NCI-H82 treated with DMSO at 0.1 percent for 48 hours (cell line): ENCODE results near the gene CCDC97.
"Not testable (repeated sequence)": the region's sequence is repeated elsewhere in the genome, so short reads cannot be mapped to it uniquely, and the experiment has no call there.

Experiments used
- DNase-seq: peaks from one replicate; lab custom pipeline; 2025; ENCODE audit not compliant: unreplicated experiment; lab: John Stamatoyannopoulos, UW

CCDC97 gene

DNA sequence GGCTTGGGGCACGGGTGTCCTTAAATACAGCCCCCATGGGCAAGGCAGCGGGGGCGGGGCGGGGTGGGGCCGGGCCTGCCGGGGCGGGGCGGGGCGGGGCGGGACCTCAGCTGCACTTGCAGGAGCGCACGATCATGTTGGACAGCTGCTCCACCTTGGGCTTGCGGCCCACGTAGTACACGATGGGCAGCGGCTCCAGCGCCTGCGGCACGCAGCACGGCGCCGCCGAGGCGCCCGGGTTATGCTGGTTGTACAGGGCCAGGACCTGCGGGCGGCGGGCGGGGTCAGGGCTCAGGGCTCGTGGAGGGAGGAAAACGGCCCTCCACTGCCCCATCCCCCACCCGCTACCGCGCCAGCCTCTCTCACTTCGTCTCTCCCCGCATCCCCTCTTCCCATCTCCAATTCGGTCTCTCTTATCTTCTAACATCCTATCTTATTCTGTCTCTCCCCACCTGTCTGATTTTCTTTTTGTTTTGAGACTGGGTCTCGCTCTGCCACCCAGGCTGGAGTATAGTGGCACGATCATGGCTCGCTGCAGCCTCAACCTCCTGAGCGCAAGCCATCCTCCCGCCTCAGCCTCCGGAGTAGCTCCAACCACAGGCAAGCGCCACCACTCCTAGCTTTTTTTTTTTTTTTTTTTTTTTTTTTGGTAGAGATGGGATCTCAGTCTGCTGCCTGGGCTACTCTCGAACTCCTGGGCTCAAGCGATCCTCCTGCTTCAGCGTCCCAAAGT lies 21.1 kb downstream of the CCDC97 start:
- DNase-seq = no peak

DNA sequence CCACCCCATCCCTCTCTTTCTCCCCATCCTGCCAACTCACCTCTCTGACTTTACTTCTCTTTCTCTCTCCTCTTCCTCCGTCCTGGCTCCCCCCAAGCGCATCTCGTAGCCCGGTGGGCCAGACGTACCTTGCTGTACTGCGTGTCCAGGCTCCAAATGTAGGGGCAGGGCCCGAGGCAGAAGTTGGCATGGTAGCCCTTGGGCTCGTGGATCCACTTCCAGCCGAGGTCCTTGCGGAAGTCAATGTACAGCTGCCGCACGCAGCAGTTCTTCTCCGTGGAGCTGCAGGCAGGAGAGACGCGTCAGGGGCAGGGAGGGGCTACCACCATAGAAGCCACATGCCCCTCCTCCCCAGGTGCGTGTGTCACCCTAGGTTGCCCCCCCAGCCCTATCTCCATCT lies 22.0 kb downstream of the CCDC97 start:
- no peak for DNase-seq

DNA sequence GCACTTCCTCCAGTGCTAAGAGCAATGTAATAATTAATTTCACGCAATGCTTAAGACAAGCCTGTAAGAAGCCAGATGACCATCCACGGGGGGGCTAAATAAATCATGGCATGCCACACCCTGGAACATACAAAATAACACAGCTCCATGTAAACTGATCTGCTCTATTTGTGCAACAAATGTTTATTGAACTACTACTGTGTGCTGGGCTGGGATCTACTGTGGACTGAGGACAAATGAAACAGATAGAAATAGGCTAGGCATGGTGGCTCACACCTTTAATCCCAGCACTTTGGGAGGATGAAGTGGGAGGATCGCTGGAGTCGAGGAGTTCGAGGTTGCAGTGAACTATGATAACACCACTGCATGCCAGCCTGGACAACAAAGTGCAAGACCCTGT lies 22.5 kb downstream of the CCDC97 start:
- no peak for DNase-seq

DNA sequence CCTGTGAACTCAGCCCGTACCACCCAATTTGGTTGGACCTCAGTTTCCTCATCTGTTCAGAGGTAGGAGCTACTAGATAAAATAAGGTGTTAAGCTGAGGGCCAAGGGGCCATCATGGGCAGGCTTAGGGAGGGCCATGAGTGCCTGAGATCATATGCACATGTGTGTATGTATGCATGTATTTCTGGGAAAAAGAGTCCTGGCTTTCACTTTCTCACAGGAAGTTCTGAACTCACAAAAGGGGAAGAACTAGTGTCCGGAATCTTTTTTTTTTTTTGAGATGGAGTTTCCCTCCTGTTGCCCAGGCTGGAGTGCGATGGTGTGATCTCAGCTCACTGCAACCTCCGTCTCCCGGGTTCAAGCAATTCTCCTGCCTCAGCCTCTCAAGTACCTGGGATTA lies 24.8 kb downstream of the CCDC97 start:
- DNase-seq = no peak

DNA sequence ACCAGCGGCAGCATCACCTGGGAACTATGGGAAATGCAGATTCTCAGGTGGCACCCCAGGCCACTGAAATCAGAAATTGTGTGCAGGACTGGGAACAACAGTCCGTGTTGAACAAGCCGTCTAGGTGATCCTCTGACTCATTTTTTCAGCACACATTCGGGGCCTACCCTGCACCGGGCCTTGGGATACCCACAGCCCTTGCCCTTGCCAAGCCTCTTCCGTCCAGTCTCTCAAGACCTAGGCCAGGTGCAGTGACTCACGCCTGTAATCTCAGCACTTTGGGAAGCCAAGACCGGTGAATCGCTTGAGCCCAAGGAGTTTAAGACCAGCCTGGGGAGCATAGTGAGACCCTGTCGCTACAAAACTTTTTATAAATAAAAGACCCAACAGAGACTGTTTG lies 25.5 kb downstream of the CCDC97 start:
- DNase-seq = no peak

DNA sequence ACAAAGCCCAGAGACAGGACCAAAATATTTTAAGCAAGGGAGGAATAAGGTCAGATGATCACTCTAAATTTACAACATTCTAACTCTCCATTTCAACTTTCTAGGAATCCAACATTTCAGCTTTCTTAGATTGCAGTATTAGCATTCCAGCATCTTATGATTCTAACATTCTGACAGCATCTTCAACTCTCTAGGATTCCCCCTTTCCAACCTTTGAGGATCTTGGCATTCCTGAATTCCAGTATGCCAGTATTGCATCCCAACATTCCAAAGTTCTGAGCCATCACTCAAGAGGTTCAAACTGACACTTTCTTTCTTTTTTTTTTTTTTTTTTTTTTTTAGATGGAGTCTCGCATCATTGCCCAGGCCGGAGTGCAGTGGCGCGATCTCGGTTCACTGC lies 30.0 kb downstream of the CCDC97 start:
- DNase-seq = no peak

DNA sequence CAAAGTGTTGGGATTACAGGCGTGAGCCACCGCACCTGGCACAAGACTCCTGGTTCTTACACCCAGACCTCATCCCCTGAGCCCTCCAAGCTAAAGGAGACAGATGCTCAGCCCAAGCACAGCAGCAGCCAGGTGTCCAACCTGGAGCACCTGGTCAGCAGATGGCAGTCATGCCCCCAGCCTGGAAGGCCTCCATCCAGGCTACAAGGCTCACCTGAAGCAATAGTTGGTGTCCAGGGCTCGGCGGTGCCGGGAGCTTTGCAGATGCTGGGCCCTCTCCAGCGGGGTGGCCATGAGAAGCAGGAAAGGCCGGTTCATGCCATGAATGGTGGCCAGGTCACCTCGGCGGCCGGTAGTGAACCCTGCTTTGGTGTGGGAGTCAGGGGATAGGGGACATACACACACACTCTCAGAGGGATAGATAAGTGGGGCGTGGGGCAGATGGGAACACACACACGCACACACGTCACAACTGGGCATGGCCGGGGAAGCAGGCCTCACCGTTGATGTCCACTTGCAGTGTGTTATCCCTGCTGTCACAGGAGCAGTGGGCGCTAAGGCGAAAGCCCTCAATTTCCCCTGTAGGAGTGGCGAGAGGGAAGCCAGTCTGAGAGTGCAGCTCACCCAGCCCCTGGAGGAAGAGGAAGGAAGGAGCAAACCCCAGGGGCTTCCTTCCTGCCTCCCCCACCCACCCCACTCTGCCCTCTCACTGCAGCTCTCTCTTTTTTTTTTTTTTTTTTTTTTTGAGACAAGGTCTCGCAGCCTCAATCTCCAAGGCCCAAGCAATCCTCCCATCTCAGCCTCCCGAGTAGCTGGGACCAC lies 31.9 kb downstream of the CCDC97 start:
- no peak for DNase-seq

DNA sequence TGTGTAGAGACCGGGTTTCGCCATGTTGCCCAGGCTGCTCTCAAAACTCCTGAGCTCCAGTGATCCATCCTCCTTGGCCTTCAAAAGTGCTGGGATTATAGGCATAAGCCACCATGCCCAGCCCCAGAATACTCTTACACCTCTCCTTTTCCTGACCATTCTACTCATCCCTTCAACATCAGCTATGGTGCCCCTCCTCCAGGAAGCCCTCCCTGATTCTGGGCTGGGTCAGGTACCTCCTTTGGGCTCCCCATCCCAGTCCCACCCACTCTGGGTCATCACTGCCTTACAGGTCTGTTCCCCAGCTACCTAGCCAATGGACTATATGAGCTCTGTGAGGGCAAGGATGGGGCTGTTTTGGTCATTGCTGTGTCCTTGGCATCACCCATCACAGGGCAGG lies 34.2 kb downstream of the CCDC97 start:
- no peak for DNase-seq

DNA sequence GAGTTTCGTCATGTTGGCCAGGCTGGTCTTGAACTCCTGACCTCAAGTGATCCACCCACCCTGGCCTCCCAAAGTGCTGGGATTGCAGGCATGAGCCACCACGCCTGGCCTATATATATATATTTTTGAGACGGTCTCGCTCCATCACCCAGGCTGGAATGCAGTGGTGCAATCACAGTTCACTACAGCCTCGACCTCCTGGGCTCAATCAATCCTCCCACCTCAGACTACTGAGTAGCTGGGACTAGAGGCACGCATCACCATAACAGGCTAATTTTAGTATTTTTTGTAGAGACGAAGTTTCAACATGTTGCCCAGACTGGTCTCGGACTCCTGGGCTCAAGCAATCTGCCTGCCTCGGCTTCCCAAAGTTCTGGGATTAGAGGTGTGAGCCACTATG lies 36.9 kb downstream of the CCDC97 start:
- DNase-seq = not testable (repeated sequence)

DNA sequence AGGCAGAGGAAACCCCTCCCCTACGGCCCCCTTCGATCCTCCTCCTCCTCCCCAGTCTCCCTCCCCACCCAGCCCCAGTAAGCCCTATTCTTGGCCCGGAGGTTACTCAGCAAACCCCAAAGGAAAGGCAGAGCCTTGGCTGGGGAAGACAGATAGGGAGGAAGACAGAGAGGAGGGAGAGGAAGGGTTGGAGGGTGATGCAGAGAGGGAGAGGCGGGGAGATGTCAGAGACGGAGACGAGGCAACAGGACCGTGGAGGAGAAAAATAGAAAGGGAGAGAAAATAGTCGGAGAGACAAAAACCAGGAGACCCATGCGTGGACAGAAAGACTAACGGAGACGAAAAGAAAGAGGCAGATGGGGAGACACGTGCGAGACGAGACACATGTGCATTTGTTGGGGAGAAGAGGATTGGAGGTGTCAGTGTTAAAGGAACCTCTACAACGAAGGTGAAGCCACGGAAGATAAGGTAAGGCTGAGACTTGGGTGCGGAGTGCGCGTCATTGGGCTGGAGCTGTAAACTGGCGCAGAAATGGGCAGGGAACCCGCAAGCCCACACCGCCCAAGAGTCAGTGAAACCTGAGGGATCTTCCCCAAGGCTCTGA lies 40.9 kb downstream of the CCDC97 start:
- DNase-seq = no peak

DNA sequence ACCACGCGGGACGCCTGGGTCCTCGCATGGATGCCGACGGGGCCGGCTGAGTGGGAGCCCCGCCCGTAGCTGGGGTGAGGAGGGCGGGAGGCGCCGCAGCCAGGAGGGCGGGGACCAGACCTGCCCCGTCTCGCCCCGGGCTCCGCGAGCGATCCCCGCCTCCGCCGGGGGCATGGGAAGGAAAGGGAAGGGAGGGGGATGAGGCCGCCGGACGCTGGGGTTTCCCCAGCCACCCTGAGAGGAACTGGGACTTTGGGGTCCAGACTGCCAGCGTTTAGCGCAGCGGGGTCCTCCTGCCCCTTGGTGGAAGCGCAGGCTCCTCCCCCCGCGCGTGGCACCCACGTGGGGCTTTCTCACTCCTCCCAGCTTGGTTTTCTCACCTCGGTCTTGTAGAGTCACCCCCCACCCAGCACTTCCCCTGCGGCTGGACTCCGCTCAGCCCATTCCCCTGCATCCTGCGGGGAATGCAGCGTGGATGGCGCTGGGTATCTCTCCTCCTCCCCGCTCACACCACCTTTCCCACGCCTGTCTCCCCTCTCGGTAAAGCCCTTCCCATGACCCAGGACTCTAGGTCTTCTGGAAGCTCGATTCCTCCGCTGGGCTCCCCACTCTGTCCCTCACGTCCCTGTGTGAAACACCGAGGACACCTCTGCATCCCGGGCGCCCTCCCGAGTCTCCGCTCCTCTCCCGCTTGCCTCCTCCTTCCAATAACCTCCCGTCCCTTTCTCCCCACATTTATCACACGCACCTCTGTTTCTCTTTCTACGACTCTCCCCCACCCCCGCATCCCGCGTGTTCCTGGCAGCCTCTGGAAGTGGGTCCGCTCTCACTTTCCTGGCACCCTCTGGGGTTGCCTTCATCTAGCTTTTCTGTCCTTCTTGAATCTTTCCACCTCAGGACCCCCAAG lies 41.6 kb downstream of the CCDC97 start:
- DNase-seq = no peak

DNA sequence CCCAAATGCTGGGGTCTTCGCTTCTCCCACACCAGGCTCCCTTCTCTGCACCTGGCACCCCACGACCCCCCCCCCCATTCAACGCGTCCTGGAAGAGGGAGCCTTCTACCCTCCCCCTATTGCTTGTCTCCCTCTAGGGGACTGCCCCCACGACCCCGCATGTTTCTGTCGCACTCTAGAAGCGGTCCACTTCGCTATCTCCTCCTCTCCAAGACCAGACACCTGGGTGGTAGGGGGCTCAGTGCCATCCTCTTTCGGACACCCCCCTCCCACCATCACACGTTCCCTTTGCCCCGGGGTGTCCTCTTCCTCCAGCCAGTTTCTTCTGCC lies 42.3 kb downstream of the CCDC97 start:
- DNase-seq = no peak

DNA sequence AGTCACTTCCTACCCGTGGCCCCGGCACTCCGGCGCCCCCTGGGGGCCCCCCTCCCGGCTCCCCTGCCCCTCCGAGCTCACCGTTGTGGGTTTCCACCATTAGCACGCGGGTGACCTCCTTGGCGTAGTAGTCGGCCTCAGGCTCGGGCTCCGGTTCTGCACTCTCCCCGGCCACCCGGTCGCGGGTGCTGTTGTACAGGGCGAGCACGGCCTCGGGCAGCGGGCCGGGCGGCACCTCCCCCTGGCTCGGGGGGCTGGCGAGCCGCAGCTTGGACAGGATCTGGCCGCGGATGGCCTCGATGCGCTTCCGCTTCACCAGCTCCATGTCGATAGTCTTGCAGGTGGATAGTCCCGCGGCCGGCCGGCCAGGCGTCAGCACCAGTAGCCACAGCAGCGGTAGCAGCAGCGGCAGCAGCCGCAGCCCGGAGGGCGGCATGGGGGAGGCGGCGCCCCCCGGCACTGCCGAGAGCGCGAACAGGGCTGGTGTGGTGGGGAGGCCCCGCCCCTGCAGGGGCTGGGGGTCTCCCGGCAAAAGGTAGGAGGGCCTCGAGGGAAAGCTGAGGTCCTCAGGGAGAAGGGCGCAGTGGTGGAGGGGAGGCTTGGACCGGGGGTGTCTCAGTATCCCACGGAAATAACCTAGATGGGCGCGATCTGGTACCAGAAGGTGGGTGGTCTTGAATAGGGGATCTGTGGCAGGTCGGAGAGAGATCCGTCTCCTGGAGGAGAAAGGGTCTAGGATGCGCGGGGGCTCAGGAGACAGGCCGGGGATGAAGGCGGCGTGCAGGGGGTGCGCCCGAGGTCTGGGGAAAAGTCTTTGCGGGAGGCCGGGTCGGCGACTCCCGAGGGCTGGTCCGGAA lies 42.9 kb downstream of the CCDC97 start:
- DNase-seq = no peak

DNA sequence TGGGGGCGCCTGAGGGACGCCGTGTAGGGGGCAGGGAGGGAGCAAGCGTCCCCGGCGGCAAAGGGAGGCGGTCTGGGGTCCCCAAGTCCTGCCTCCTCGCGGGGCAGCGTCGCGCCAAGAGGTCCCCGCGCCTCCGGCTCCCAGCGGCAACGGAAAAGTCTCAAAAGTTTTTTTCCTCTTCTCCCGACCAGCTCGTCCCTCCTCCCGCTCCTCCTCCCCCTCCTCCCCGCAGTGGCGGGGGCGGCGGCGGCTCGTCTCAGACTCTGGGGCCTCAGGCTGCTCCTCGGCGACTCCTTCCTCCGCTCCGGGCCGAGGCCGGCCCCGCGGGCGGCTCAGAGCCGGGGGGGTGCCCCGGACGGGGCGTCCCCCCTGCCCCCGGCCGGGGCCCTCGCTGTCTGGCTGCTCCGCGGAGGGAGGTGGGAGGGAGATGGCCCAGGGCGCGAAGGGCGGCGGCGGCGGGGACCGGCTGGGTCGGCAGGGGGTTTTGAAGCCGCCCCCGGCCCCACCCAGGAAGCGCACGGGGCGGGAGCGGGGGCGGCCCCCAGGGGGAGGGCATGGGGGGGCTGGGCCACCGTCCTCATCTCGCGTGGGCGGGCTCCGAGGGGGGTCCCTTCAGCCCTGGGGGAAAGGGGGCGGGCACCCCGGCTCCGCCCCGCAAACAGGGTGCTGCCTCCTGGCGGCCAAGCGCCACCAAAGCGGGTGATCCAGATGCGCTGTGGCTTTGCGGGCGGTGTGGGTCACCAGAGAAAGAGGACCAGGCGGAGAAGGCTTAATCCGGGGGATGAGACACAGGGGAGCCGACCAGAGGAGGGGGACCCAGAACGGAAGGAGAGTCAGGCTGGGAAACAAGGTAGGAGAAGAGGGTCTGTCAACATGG lies 43.7 kb downstream of the CCDC97 start, which contains the start of gene TGFB1:
TGFB1 (minus strand) TSS at position 457 of the 877 bp plus-strand sequence. CDS start 878 bp downstream, outside the sequence.
- DNase-seq = peak; percentile 46

DNA sequence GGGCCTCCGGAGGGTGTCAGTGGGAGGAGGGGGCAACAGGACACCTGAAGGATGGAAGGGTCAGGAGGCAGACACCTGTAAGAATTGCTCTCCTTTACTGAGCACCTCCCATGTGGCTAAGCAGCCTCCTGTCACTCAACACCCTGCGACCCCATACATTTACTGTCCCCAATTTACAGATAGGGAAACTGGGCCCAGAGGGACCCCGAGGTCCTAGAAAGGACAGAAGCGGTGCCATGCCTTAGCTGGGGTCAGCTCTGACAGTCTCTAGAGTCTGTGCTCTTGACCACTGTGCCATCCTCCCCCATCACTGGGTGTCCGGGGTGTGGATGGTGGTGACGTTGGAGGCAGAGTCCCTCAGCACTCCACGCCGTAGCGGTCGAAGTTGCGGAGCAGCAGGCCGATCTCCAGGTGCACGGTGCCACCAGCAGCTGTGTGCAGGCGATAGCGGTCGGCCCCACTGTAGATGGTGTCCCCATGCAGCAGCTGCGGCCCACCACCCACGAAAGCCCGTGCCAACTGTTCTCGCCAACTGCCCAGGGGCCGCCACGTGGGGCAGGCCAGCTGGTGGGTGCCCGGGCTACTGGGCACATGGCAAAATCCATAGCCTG lies 44.5 kb downstream of the CCDC97 start:
- DNase-seq = no peak

DNA sequence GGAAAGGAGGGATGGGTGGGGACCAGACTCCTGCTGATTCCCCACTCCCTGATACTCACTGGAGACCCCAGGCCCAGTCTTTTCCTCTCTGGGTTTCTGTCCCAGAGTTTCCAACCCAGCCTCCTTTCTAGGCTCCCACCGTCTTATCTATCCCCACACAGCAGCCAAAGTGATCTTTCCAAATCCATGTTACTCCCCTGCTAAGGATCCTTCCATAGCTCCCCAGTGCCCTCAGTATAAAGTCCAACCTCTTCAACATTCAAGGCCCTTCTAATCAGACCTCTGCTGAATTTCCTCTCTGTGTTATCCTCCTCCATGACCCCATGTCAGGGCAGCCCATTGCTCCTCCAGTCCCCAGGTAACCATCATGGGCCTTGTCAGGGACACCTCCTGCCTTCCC lies 45.1 kb downstream of the CCDC97 start:
- DNase-seq = no peak

DNA sequence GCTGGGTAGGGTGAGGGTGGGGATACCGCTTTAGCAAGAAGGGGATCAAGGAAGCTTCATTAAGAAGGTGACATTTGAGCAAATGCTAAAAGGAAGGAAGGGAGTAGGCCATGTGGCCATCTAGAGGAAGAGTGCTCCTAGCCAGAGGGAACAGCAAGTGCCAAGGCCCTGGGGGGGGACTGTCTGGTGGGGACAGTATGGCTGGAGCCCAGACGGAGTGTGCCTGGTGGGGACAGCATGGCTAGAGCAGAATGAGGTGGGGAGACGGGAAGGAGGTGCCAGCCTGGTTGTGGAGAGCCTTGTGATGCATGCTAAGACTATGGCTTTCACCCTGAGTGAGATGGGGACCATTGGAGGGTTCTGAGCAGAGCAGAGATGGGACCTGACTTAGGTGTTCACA lies 45.8 kb downstream of the CCDC97 start:
- no peak for DNase-seq

DNA sequence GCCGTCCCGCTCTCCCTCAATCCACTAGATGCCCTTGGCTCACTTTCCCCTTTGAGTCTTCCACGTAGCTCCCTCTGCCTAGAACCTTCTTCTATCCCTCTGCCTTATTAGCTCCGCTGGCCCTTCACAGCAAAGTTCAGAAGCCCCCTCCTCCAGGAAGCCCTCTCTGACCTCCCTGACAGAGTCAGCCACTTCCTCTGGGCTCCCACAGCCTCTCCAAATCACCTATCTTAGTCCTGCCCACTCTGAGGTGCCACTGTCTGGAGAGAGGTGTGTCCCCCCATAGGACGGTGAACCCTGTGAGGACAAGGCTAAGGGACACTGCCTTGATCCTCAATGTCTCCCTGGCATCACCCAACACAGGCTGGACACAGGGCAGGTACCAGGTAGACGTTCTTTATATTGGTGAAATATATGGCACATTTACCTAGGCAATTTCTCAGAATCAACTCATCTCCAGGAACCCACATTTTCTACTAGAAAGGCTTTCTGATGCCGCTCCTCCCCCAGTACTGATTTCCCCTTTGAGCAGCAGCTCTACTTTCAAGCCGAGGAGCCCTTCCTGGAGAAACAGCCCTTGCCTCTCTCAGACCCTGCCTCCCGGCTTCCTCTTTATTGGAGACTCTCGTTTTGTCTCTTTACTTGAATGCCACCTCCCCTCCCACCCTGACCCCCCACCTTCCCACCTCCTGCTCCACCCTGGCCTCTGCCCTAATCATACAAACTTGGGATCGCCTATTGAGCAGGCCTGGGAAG lies 47.2 kb downstream of the CCDC97 start:
- no peak for DNase-seq
